GM19452 (cell line): ENCODE data around the gene SLC66A2.
"Not testable (repeated sequence)": the region's sequence is repeated elsewhere in the genome, so short reads cannot be mapped to it uniquely, and the experiment has no call there.

Experiments
- ATAC-seq: cut with Tn5 transposase; IDR thresholded peaks from one replicate; pipeline ENCODE4 v1.9.1; 2021; ENCODE audit not compliant: unreplicated experiment

Gene SLC66A2

DNA sequence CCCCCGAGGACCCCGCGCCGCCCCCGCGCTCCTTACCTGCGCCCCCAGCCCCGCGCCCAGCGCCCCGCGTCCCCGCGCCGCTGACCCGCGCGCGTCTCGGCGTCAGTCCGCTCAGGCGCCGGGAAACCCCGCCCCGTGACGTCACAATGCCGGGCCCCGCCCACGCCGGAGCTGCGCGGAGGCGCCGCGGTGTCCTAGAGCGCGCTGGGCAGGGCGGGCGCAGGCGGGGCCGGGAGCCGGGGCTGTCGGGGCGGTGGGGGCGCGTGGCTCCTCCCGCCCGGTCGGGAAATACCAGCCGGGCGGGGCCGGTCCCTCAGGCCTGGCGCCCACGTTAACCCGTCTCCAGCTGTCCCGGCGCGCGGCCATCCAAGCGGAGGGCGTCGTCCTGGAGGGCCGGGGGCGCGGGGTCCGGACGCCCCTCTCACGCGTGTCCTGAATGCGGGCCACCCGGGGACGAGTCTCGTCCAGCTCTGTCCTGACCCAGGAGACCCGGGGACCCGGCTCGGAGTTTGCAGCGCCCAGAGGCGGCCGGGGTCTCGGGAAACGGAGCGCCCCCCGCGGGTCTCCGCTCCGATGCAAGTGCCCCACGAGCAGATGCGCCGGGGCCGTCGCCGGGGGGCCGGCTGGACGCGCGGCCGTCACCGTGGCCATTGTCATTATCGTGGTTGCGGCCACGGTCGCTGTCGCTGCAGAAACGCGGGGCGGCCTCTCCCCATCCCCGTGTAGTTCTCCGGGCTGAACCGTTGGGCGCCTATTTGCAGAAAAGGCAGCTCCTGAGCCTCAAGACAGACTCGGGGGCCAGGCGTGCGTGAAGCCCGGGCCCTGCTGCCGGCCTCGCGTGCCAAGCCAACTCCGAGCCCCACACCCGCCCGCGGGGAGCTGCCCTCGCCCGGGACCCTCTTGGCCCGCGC lies at the start of gene SLC66A2:
Gene SLC66A2 (minus strand): TSS at position 109 of the 911 bp plus-strand sequence. CDS start 727 bp downstream, outside the sequence.
- ATAC-seq, result peak; percentile 88

DNA sequence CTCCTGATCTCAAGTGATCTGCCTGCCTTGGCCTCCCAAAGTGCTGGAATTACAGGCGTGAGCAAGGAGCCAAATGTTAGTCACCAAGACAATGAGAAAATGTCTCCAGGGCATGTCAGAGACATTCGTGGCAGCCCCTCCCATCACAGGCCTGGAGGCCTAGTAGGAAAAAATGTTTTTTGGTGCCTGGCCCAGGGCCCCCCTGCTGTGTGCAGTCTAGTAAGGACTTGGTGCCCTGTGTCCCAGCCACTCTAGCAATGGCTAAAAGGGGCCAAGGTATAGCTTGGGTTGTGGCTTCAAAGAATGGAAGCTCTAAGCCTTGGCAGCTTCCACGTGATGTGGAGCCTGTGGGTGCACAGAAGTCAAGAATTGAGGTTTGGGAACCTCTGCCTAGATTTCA lies 49.4 kb upstream of the SLC66A2 start:
- no peak for ATAC-seq

DNA sequence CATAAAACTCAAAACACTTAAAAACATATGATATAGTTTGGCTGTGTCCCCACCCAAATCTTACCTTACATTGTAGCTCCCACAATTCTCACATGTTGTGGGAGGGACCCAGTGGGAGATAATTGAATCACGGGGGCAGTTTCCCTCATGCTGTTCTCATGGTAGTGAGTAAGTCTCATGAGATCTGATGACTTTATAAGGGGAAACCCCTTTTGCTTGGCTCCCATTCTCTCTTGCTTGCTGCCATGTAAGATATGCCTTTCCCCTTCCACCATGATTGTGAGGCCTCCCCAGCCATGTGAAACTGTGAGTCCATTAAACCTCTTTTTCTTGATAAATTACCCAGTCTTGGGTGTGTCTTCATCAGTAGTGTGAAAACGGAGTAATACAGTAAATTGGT lies 48.2 kb upstream of the SLC66A2 start:
- not testable (repeated sequence) for ATAC-seq

DNA sequence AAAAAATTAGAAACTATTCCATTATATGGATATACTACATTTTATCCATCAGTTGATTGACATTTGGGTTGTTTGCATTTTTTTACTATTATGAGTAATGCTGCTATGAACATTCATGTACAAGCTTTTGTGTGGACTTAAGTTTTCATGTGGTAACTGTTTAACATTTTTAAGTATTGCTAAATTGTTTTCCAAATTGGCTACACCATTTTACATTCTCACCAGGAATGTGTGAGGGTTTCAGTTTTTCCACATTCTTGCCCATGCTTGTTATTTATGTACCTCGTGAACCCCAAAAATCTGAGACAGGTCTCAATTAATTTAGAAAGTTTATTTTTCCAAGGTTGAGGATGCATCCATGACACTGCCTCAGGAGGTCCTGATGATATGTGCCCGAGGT lies 40.0 kb upstream of the SLC66A2 start:
- ATAC-seq, result no peak

DNA sequence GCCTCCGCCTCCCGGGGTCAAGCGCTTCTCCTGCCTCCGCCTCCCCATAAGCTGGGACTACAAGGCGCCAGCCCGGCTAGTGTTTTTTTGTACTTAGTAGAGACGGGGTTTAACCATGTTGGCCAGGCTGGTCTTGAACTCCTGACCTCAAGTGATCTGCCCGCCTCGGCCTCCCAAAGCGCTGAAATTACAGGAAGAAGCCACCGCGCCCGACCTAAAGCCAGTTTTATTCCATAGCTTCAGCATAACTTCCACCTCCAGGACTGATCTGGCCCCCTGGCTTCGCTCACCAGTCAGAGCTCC lies 37.7 kb upstream of the SLC66A2 start:
- ATAC-seq, result no peak

DNA sequence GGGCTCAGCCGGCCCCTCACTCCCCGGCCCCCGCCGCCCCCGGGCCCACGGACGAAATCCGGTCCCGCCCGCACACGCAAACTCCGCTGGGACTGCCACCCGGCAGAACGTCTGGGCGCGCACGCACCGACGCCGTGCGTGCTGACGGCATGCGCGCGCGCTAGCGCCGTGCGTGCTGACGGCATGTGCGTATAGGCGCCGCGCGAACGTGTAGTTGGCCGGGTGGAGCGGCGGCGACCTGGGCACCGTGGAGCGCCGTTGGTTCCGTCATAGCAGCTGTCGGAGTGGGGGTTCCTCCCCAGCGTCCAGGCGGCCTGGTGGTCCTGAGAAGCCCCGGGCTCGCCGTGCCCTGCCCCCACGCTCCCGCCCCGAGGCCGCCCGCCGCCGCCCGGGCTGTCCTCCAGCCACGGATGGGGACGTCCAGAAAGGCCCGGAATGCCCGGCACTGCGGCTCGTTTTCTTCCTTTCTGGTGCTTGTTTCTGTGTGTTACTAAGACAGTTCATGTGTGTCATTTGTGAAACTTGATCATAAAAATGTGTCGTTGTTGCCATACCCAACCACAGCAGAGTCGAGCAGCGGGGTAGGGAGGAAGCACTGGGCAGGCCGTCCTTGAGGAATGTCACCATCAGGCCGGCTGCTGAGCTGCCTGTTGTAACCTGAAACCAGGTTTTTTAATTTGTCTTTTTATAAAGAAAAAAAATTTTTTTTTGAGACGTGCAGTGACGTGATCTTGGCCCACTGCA lies 37.2 kb upstream of the SLC66A2 start, which contains the start of gene TXNL4A:
Gene TXNL4A (minus strand): TSS at position 113 of the 744 bp plus-strand sequence. CDS start 171 bp downstream, outside the sequence.
- peak; percentile 98 for ATAC-seq

DNA sequence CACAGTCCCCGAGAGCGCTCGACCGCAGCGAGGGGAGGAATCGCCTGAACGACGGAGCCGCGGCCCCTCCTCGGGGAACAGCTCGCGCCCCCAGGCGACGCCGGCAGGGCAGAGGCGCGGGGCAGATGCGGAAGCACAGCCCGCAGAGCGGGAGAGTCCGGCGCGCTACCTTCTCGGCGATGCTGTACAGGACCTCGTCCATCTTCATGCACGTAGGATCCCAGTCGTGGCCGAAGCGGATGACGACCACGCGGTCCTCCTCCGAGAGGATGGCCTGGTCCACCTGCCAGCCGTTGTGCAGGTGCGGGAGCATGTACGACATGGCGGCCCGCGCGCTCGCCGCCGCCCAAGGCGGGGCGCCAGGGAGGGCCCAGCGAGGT lies 36.6 kb upstream of the SLC66A2 start:
- ATAC-seq, result peak; percentile 69

DNA sequence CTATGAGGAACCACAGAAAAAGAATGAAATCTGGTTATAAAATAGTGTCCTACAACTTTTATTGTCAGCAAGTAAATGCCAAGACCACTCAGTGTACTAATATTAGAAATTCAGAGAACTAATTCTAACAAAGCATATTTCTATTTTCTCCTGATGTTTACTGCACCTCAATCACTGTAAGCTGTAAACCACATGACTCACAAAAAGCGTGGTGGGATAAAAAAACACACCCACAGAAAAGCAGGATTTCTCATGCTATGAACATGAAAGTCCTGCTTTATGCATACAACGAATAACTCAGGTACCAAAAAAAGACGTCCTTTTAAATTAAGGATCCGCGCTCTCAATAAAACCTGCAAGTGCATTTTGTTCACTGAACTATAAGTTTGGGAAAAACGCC lies 36.1 kb upstream of the SLC66A2 start:
- ATAC-seq, result no peak

DNA sequence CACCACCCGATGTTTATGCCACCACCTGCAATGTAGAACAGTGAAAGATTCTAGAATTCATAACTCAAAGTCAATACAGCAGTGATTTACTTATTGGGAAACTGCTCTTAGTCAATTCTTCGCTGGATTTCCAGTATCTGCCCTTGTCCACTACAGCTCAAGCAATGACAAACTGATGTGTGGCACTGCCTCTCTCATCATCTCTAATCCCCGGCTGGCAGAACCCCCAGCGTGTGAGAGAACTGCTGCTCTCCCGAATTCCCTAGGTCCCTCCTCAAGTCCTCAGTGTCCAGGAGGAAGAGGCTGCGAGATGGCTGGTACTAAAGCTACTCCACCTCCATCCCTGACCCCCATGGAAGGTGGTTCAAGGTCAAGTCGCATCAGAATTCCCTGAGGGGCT lies 35.3 kb upstream of the SLC66A2 start:
- ATAC-seq, result no peak

DNA sequence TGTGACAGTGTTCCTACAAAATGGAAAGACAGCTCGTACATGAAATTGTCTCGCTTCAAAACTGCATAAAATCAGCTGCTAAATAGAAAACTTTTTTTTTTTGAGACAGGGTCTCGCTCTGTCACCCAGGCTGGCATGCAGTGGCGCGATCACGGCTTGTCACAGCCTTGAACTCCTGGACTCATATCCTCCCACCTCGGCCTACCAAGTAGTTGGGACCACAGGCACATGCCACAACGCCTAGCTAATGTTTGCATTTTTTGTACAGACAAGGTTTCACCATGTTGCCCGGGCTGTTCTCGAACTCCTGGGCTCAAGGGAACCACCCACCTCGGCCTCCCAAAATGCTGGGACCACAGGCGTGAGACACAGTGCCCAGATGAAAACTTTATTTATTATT lies 33.7 kb upstream of the SLC66A2 start:
- ATAC-seq, result no peak

DNA sequence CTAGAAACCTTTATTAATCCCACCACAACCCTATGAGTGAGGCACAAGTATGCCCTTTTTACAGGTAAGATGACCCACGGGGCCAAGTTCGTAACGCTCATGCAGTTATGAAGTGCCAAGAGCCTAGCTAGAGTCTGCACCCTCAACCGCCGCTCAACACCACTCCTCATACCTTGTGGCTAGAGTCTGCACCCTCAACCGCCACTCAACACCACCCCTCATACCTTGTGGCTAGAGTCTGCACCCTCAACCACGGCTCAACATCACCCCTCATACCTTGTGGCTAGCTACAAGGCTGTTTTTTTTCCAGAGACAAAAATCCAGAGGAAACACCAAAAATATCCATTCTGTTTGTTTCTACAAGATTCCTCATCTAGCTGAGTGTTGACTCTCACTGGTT lies 32.3 kb upstream of the SLC66A2 start:
- ATAC-seq, result no peak

DNA sequence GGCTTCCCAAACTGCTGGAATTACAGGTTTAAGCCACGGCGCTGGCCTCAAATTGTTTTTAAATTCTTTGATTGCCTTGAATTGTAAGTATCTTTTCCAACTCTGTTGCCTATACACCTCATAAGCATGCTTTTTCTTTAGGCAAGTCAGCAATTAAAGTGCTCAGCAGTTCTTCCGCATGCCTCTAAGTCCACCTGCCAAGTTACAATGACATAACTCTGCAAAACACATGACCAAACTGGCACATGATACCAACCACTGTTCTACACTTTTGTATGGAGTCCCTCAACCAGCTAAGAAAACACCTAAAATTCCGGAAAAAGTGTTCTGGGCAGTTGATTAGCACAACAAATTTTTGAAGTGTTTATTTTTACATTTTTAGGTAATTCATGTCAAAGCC lies 31.8 kb upstream of the SLC66A2 start:
- no peak for ATAC-seq

DNA sequence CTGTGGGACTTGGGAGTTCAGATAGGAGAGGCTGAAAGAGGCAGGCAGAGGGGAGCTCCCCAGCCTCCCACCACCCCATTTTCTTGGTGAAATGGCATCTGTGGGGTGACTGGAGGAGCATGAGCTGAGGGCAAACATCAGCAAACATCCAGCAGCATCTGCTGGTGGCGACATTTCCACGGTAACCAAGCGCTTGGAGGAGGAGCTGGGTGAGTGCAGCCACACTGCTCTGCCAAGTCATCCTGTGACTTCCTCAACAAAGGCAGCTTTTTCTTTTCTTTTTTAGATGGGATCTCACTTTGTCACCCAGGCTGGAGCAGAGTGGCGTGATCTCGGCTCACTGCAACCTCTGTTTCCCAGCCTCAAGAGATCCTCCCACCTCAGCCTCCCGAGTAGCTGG lies 31.3 kb upstream of the SLC66A2 start:
- ATAC-seq, result no peak

DNA sequence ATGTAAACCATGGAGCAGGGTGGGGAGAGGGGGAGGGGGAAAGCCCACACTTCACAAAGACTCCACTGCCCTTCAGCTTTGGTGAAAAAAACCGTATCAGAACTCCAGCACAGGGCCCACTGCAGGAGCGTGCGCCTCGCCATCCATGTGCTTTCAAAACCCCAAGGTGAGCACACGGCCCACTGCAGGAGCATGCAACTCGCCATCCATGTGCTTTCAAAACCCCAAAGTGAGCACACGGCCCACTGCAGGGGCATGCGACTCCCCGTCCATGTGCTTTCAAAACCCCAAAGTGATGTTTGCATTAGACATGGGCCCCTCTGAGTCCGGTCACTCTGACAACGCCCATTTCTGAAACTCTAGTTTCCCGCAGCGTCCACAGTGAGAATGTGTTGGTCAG lies 29.1 kb upstream of the SLC66A2 start:
- no peak for ATAC-seq

DNA sequence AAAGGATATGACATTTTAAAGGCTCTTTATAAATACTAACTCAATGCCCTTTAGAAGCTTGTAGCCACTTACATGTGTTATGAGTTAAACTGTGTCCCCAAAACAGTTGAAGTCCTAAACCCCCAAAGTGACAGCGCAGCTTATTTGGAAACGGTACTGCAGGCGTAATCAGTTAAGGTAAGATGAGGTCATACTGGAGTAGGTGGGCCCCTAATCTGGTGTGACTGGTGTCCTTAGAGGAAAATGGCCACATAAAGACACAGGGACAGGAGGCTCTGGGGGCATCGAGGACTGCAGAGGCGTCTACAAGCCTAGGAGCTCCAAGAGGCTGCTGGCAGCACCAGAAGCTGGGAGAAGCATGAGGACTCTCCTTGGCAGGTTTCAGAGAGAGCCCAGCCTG lies 28.4 kb upstream of the SLC66A2 start:
- no peak for ATAC-seq

DNA sequence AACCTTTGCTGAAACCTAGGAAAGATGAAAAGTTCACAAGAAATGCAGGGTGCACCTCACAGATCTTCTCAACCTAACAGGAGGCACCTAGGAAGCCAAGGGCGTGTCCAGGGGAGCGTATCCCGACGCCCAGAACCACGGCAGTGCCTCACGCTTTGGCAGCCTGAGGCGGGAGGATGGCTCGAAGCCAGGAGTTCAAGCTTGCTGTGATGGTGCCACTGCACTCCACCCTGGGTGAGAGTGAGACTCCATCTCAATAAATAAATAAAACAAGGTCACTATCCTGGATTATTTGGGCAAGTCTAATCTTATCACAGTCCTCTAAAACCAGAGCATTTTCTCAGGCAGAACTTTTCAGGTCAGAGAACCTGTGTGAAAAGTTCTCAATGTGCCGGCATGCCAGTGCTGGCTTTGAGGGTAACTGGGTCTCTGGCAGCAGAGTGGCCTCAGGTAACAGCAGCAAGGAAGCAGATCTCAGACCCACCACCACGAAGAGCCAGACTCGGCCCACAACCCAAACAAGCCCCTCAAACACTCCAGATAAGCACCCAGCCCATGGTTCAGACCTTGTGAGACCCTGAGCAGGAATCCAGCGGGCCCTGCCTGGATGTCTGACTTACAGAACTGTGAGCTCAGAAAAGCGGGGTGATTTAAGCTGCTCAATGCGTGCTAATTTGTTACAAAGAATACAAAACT lies 24.7 kb upstream of the SLC66A2 start:
- ATAC-seq, result no peak

DNA sequence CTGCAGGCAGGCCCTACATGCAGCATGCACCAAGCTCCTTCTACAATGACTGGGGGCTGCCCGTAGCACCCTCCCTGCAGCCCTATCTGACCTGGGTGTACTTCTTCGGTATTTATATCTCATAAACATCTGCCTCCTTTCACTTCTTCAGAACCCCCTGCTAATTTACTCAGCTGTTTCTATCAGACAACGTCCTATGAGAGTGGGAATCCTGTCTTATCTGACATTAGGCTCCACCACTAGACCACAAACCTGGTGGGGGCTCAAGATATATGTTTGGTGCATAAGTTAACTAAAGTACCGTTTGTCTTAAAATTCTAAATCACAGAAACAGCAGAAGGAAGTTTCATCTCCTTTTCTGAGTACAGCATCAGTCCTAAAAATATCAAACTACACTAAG lies 23.6 kb upstream of the SLC66A2 start:
- ATAC-seq, result no peak

DNA sequence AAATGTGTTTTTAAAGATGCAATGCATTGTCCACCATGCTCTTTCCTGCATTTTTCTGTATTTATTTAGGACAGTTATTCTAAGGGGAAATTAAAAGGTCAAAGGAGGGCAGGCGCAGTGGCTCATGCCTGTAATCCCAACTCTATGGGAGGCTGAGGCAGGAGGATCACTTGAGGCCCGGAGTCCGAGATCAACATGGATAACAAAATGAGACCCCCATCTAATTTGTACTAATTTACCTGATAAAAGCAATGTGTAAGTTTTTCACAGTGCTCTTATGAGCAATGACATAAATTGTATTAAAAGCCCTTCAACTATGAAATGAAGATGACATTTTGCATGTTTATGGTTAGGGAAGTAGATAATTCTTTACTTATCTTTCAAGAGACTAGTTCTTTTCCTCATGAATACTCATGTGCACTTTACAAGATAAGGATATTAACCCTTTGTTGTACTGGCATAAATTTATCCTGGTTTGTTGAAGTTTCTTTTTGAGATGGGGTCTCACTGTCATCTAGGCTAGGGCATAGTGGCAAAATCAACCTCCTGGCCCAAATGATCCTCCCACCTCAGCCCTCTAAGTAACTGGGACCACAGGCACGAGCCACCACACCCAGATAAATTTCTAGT lies 22.7 kb upstream of the SLC66A2 start:
- ATAC-seq, result no peak

DNA sequence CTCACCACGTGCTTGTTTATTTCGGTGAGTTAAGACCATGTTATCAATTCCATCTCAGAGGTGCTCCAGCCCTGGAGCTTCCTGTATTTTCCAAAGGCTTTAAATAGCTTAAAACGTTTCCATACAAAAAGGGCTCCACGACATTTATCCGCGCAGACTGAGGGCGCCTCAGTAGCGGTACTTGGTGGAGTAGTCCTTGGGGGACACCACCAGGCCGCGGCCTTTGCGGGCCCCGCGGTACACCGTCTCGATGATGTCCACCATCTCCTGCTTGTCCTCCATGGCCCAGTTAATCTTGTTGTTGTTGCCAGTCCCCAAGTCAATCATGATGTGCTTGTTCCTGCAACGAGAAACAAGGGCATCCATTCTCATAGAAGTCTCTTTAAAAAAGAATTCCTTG lies 22.1 kb upstream of the SLC66A2 start:
- ATAC-seq, result no peak

DNA sequence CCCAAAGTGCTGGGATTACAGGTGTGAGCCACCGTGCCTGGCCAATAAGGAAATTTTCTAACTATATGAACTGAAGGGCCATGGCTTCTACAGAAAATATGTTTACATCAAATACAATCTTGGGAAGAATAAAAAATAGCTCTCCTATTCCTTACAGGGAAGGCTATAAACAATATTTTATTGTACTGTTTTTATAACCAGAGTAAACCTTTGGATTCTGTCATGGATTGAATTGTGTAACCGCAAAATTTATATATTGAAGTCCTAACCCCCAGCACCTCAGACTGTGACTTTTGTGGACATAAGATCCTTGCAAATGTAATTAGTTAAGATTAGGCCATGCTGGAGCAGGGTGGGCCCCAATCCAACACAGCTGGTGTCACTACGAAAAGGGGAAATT lies 21.3 kb upstream of the SLC66A2 start:
- ATAC-seq, result no peak

DNA sequence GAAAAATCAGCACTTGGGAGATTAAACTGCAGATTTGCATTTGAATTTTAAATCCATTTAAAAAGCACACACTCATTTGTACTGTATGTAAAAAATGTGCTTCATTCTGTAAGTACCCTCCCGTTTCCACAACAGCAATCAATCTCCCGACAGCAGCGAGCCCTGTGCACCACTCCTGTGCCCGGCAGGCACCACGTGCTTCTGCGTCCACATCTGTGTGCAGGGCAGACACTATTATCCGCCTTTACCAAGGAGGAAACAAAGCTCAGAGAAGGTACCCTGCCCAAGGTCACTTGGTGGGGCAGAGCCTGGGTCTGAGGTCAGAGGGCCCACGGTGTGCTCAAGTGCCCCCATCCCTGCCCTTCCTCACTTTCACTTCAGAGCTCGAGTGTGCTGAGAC lies 20.5 kb upstream of the SLC66A2 start:
- ATAC-seq, result no peak
